ENCODE results near the gene SDHAF1. TPM values are rescaled to one million over a fixed set of nuclear protein-coding genes. Genes with fewer than 3 reads are reported as not detected.
"Not testable (repeated sequence)": the region's sequence is repeated elsewhere in the genome, so short reads cannot be mapped to it uniquely, and the experiment has no call there.

Gene SDHAF1
- total RNA-seq, 1 donor from 2014 or later: 25.3 TPM

DNA sequence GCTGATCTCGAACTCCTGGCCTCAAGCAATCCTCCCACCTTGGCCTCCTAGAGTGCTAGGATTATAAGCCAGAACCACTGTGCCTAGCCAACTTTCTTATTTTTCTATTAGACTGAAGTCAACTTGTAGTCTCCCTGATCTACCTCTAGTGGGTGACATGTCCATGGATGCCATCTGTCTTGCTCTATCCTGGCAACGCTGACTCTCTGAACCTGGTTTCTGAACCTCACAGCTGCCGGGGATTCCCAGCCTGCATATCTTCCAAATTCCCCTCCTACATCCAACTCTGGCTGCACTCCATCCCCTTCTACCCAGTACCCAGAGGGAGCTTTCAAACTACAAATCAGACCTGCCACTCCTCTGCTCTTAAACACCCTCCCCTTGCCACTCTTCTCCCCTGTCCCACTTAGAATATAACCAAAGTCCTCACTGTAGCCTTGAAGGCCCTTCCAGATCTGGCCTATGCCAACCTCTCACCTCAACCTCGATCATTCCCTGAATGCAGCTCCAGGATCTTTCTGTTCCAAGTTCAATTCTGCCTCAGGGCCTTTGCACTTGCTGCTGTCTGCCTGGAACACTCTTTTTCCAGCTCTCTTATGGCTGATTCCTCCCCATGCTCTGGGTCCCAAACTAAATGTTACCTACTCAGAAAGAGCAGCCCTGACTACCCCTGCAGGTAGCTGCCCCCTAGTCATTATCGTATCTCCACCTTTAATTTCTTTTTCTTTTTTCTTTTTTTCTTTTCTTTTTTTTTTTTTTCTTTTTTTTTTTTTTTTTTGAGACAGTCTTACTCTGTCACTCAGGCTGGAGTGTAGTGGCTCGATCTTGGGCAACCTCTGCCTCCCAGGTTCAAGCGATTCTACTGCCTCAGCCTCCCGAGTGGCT, 35.5 kb downstream of the SDHAF1 start:
- TF ChIP-seq, protein P1, sequence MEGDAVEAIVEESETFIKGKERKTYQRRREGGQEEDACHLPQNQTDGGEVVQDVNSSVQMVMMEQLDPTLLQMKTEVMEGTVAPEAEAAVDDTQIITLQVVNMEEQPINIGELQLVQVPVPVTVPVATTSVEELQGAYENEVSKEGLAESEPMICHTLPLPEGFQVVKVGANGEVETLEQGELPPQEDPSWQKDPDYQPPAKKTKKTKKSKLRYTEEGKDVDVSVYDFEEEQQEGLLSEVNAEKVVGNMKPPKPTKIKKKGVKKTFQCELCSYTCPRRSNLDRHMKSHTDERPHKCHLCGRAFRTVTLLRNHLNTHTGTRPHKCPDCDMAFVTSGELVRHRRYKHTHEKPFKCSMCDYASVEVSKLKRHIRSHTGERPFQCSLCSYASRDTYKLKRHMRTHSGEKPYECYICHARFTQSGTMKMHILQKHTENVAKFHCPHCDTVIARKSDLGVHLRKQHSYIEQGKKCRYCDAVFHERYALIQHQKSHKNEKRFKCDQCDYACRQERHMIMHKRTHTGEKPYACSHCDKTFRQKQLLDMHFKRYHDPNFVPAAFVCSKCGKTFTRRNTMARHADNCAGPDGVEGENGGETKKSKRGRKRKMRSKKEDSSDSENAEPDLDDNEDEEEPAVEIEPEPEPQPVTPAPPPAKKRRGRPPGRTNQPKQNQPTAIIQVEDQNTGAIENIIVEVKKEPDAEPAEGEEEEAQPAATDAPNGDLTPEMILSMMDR (IDR thresholded peaks at IDR 0.05; ENCODE audit: insufficient read depth, low read length, severe bottlenecking): peak; percentile 43
- DNase-seq (ENCODE audit: low read depth) (peak; percentile 24), FAIRE-seq (no peak)
- H3K4me3 ChIP-seq (ENCODE audit: low read depth, low read length): no peak overlapping the region
- H3K36me3 ChIP-seq (ENCODE audit: control insufficient read depth, insufficient read depth, low read length): no peaks in the 10 kb centered on the region
- no peaks in the 10 kb centered on the region for H3K27me3 ChIP-seq (ENCODE audit: control insufficient read depth, insufficient read depth, low read length)

DNA sequence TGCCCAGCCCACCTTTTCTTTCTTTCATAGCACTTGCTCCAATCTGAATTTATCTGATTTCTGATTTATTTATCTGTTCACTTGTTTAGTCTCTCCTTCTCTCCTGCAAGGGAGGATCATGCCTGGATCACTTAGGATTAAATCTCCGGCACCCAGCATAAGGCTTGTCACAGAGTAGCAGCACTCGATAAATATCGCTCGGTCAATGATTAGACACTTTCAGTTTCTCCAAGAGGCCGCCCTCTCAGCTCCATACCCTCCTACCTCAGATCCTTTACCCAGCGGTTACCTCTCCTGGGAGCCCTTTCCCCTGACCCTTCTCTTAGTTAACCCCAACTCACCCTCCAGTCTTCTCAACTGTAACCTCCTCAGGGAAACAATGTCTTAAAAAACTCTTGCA, 36.3 kb downstream of the SDHAF1 start:
- H3K4me3 ChIP-seq (ENCODE audit: low read depth, low read length): no peak overlapping the region
- H3K36me3 ChIP-seq (ENCODE audit: control insufficient read depth, insufficient read depth, low read length): no peaks in the 10 kb centered on the region
- FAIRE-seq: no peak
- no peak for DNase-seq (ENCODE audit: low read depth)
- TF ChIP-seq, protein P1 (IDR thresholded peaks at IDR 0.05; ENCODE audit: insufficient read depth, low read length, severe bottlenecking): no peak
- no peaks in the 10 kb centered on the region for H3K27me3 ChIP-seq (ENCODE audit: control insufficient read depth, insufficient read depth, low read length)

DNA sequence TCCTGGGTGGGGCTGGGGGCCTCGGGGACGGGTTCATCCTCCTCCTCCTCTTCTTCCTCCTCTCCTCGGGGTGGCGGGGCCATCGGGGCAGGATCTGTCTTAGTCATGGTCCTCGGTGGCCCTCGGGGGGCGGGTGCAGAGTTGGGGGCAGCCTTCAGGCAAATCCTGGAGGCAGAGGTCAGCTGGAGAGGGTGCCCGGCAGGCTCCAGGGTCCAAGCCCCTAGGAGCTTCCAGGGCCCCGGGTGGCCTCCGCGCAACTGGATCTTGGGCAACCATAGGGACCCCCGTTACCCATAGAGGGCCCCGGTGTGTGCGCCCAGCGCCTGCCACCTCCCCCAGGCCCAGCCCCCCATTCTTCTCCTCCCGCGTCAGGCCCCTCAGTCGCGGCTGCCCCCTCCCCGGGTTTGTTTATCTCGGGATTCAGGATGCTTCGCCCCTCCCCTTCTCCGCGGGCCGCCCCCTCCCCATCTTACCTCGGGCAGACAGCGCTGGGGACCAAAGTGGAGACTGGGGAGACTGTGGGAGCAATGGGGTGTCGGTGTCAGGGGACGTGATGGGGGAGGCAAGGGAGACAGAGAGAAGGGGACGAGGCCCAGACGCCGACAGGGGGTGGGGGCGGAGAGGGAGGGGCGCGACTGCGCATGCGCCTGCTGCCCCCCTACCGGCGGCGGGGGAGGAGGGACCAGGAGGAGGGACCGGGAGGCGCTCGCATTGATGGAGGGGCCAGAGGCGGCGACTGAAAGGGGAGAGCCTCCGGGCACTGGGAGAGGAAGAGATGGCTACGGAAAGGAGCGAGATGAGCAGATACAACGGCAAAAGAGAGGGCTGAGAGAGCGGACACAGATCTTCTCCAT, 37.5 kb downstream of the SDHAF1 start, which contains the start of gene CLIP3:
TSS of gene CLIP3 (minus strand) at position 623 of the 854 bp plus-strand sequence. CDS start at position 107, 516 bp downstream.
- DNase-seq (ENCODE audit: low read depth): no peak
- Histone ChIP-seq H3K36me3 (ENCODE audit: control insufficient read depth, insufficient read depth, low read length) (no peaks in the 10 kb centered on the region), H3K27me3 (ENCODE audit: control insufficient read depth, insufficient read depth, low read length) (no peaks in the 10 kb centered on the region), H3K4me3 (ENCODE audit: low read depth, low read length) (peak within 1 kb of the TSS; percentile 14)
- no peak for FAIRE-seq
- TF ChIP-seq, protein P1 (IDR thresholded peaks at IDR 0.05; ENCODE audit: insufficient read depth, low read length, severe bottlenecking): no peak

DNA sequence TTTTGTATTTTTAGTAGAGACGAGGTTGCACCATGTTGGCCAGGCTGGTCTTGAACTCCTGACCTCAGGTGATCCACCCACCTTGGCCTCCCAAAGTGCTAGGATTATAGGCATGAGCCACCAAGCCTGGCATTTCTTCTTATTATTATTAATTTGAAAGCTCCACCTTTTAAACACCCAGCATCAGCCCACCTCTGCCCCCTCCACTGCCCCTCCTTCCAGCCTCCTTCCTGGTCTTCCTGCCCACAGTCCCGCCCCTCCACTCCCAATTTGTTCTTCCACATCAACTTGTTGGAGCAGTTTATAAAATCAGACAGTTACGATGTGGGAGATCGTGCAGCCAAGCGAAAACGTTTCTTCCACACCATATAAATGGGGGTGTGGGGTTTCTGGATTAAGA, 45.5 kb downstream of the SDHAF1 start:
- H3K36me3 ChIP-seq (ENCODE audit: control insufficient read depth, insufficient read depth, low read length): no peaks in the 10 kb centered on the region
- DNase-seq (ENCODE audit: low read depth): no peak
- TF ChIP-seq, protein P1 (IDR thresholded peaks at IDR 0.05; ENCODE audit: insufficient read depth, low read length, severe bottlenecking): no peak
- H3K4me3 ChIP-seq (ENCODE audit: low read depth, low read length): no peak overlapping the region
- FAIRE-seq: no peak
- H3K27me3 ChIP-seq (ENCODE audit: control insufficient read depth, insufficient read depth, low read length): no peaks in the 10 kb centered on the region

DNA sequence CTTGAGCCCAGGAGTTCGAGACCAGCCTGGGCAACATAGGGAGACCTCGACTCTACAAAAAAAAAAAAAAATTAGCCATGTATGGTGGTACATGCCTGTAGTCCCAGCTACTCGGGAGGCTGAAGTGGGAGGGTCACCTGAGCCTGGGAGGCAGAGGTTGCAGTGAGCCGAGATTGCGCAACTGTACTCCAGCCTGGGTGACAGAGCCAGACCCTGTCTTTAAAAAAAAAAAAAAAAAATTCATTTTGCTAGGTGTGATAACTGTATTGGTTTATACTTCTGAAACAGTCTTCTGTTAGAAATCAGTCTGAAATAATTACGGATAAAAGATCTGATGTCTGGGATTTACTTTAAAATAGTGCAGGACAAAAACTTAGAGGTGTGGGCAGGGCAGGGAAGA, 46.1 kb downstream of the SDHAF1 start:
- not testable (repeated sequence) for H3K27me3 ChIP-seq (ENCODE audit: control insufficient read depth, insufficient read depth, low read length); FAIRE-seq; DNase-seq (ENCODE audit: low read depth); H3K36me3 ChIP-seq (ENCODE audit: control insufficient read depth, insufficient read depth, low read length); H3K4me3 ChIP-seq (ENCODE audit: low read depth, low read length)

DNA sequence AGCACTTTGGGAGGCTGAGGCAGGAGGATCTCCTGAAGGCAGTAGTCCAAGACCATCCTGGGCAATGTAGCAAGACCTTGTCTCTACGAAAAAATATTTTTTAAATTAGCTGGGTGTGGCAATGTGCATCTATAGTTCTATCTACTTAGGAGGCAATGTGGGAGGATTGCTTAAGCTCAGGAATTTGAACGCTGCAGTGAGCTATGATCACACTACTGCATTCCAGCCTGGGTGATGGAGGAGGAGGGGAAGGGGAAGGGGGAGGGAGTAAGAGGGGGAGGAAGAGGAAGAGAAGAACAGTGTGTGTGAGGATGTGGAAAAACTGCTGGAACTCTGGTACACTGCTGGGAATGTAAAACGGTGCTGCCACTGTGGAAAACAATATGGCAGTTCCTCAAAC, 46.8 kb downstream of the SDHAF1 start:
- peak; percentile 62 for DNase-seq (ENCODE audit: low read depth)
- Histone ChIP-seq H3K27me3 (ENCODE audit: control insufficient read depth, insufficient read depth, low read length) (no peaks in the 10 kb centered on the region), H3K4me3 (ENCODE audit: low read depth, low read length) (no peak overlapping the region), H3K36me3 (ENCODE audit: control insufficient read depth, insufficient read depth, low read length) (peaks cover 2% of the 10 kb centered on the region)
- FAIRE-seq: no peak
- TF ChIP-seq, protein P1 (IDR thresholded peaks at IDR 0.05; ENCODE audit: insufficient read depth, low read length, severe bottlenecking): no peak

Data from bronchial epithelial cell (primary cell).